Suppressor macrophage (primary cell): ENCODE results near the gene ADSS2.
"Not testable (repeated sequence)": the region's sequence is repeated elsewhere in the genome, so short reads cannot be mapped to it uniquely, and the experiment has no call there.

ENCODE experiments used
- DNase-seq, 4 experiments: peaks; one replicate each; pipeline ENCODE4 v3.0.0-alpha.2; 2020 to 2022
- total RNA-seq, 17 experiments: gene quantifications; one replicate each; lab custom pipeline; 2026; ENCODE audit warnings: mixed read lengths in 6 of 17, inconsistent platforms in 3 of 17; lab: John Stamatoyannopoulos, UW

ADSS2 gene
- total RNA-seq: 36.4 to 92.7 (median 69.1) reads per million in 17 experiments

GRCh38 chr1:244451539-244451950 is at the start of gene ADSS2:
Gene ADSS2, minus strand, starts transcription at chr1:244451909. Its CDS starts 92 bp downstream, at chr1:244451817.
- no peak for DNase-seq

- DNase-seq: not testable (repeated sequence)
Observed at GRCh38 chr1:244500515-244500914, 48.8 kb upstream of the ADSS2 start.

- not testable (repeated sequence) for DNase-seq
Observed at GRCh38 chr1:244499484-244499883, 47.8 kb upstream of the ADSS2 start.

GRCh38 chr1:244497805-244498204 is 46.1 kb upstream of the ADSS2 start:
- DNase-seq: no peak

GRCh38 chr1:244496186-244496585 is 44.5 kb upstream of the ADSS2 start:
- no peak for DNase-seq

GRCh38 chr1:244494653-244495052 is 42.9 kb upstream of the ADSS2 start:
- no peak for DNase-seq

GRCh38 chr1:244484971-244485370 is 33.3 kb upstream of the ADSS2 start:
- not testable (repeated sequence) for DNase-seq

- no peak for DNase-seq
Observed at GRCh38 chr1:244473059-244473605, 21.4 kb upstream of the ADSS2 start.

GRCh38 chr1:244466724-244467123 is 15.0 kb upstream of the ADSS2 start:
- DNase-seq: no peak

- DNase-seq: peak; percentile 90 to 97 (median 94)
Observed at GRCh38 chr1:244461245-244462071, 9.7 kb upstream of the ADSS2 start, which contains the start of gene CATSPERE. Gene CATSPERE, plus strand, starts transcription at chr1:244461273. Its CDS starts 157 bp downstream, at chr1:244461430.

GRCh38 chr1:244460197-244460596 is 8.5 kb upstream of the ADSS2 start:
- DNase-seq: peak in 3 of 4 experiments; percentile 20 to 22 (median 21)

- no peak for DNase-seq
Observed at GRCh38 chr1:244458781-244459180, 7.1 kb upstream of the ADSS2 start.

- DNase-seq: no peak
Observed at GRCh38 chr1:244456586-244456985, 4.9 kb upstream of the ADSS2 start.

- no peak for DNase-seq
Observed at GRCh38 chr1:244454412-244454811, 2.7 kb upstream of the ADSS2 start.

GRCh38 chr1:244451951-244452795 is 464 bp upstream of the ADSS2 start:
- DNase-seq: peak; percentile 100

- DNase-seq: peak; percentile 51 to 76 (median 66)
Observed at GRCh38 chr1:244450597-244451538, 841 bp downstream of the ADSS2 start.

- DNase-seq: no peak
Observed at GRCh38 chr1:244449936-244450508, 1.7 kb downstream of the ADSS2 start.

GRCh38 chr1:244448279-244449036 is 3.3 kb downstream of the ADSS2 start:
- DNase-seq: no peak

GRCh38 chr1:244447552-244447951 is 4.2 kb downstream of the ADSS2 start:
- no peak for DNase-seq

- DNase-seq: no peak
Observed at GRCh38 chr1:244447024-244447423, 4.7 kb downstream of the ADSS2 start.
